HepG2 (cell line): Measurements from ENCODE around the gene RNPC3. TPM values are rescaled to one million over a fixed set of nuclear protein-coding genes. Genes with fewer than 3 reads are reported as not detected.
A peak's percentile ranks its signal among the peaks of the same experiment; 100 is the strongest.

ENCODE experiments used
- BCL6 ChIP-seq: IDR thresholded peaks from 2 replicates; pipeline ENCODE4 v1.6.1; 2016; ENCODE audit warnings: missing genetic modification reagents, missing compliant biosample characterization
- BRD4 ChIP-seq: sonication (generic); formaldehyde crosslinking; IDR thresholded peaks from 2 replicates; pipeline ENCODE4 v1.4.0; 2020; ENCODE audit warnings: missing genetic modification reagents
- FOSL2 ChIP-seq: sonication (generic); formaldehyde crosslinking; IDR thresholded peaks from 2 replicates; pipeline ENCODE4 v1.4.0; 2020; ENCODE audit warnings: missing genetic modification reagents
- HNF4G ChIP-seq, 2 experiments: sonication (generic) in 1 of 2; formaldehyde crosslinking in 1 of 2; IDR thresholded peaks; 2 replicates each; pipeline versions ENCODE4 v1.4.0 to v1.6.1; 2011 to 2020; ENCODE audit warnings: borderline replicate concordance in 2 of 2, low read depth in 2 of 2, mild to moderate bottlenecking in 2 of 2, low read length in 1 of 2, missing genetic modification reagents in 1 of 2, moderate library complexity in 1 of 2
- ISX ChIP-seq: sonication (generic); formaldehyde crosslinking; conservative IDR thresholded peaks from 2 replicates; pipeline ENCODE4 v1.5.0; 2020; ENCODE audit warnings: missing genetic modification reagents
- KDM2A ChIP-seq: sonication (generic); formaldehyde crosslinking; IDR thresholded peaks from 2 replicates; pipeline ENCODE4 v1.4.0; 2020; ENCODE audit warnings: low read depth, missing genetic modification reagents, borderline replicate concordance
- KLF6 ChIP-seq: IDR thresholded peaks from 2 replicates; pipeline ENCODE4 v1.8.0; 2016; ENCODE audit warnings: missing biosample characterization, missing genetic modification reagents
- MZF1 ChIP-seq: sonication (generic); formaldehyde crosslinking; IDR thresholded peaks from 2 replicates; pipeline ENCODE4 v1.8.1; 2023; ENCODE audit warnings: mild to moderate bottlenecking, missing genetic modification reagents, borderline replicate concordance
- NKX3-1 ChIP-seq: sonication (generic); formaldehyde crosslinking; IDR thresholded peaks from 2 replicates; pipeline ENCODE4 v1.5.0; 2020; ENCODE audit warnings: missing genetic modification reagents
- POLR2G ChIP-seq: fragments of 200-400 bp; formaldehyde crosslinking; IDR thresholded peaks from 2 replicates; pipeline ENCODE4 v1.6.1; 2018; ENCODE audit warnings: mild to moderate bottlenecking, low read depth, low read length, moderate library complexity
- SP2 ChIP-seq: sonication (generic); formaldehyde crosslinking; IDR thresholded peaks from 2 replicates; pipeline ENCODE4 v1.5.1; 2020; ENCODE audit warnings: mild to moderate bottlenecking, missing genetic modification reagents
- SRSF4 ChIP-seq: fragments of 200-400 bp; formaldehyde crosslinking; IDR thresholded peaks from one replicate; pipeline ENCODE4 v1.6.1; 2018; ENCODE audit warnings: mild to moderate bottlenecking, low read depth, low read length, moderate library complexity; ENCODE audit not compliant: poor library complexity, severe bottlenecking
- SRY ChIP-seq: sonication (generic); formaldehyde crosslinking; IDR thresholded peaks from 2 replicates; pipeline ENCODE4 v1.8.0; 2022; ENCODE audit warnings: mild to moderate bottlenecking, missing genetic modification reagents
- ZBTB3 ChIP-seq: sonication (generic); formaldehyde crosslinking; IDR thresholded peaks from 2 replicates; pipeline ENCODE4 v1.4.0; 2020; ENCODE audit warnings: low read depth, mild to moderate bottlenecking, moderate library complexity, missing genetic modification reagents, borderline replicate concordance
- ZNF142 ChIP-seq: sonication (generic); formaldehyde crosslinking; IDR thresholded peaks from 2 replicates; pipeline ENCODE4 v1.4.0; 2020; ENCODE audit warnings: missing genetic modification reagents
- ZNF30 ChIP-seq: sonication (generic); formaldehyde crosslinking; IDR thresholded peaks from 2 replicates; pipeline ENCODE4 v1.5.0; 2020; ENCODE audit warnings: mild to moderate bottlenecking, missing genetic modification reagents
- ZNF34 ChIP-seq: sonication (generic); formaldehyde crosslinking; IDR thresholded peaks from 2 replicates; pipeline ENCODE4 v1.4.0; 2020; ENCODE audit warnings: mild to moderate bottlenecking, missing genetic modification reagents, borderline replicate concordance
- ZNF460 ChIP-seq: sonication (generic); formaldehyde crosslinking; IDR thresholded peaks from 2 replicates; pipeline ENCODE4 v1.5.1; 2020; ENCODE audit warnings: missing genetic modification reagents, mild to moderate bottlenecking, borderline replicate concordance
- ZNF547 ChIP-seq: sonication (generic); formaldehyde crosslinking; IDR thresholded peaks from 2 replicates; pipeline ENCODE4 v1.5.1; 2020; ENCODE audit warnings: mild to moderate bottlenecking, missing genetic modification reagents
- ZNF572 ChIP-seq: sonication (generic); formaldehyde crosslinking; IDR thresholded peaks from 2 replicates; pipeline ENCODE4 v1.5.1; 2020; ENCODE audit warnings: mild to moderate bottlenecking, missing genetic modification reagents
- ZNF644 ChIP-seq: IDR thresholded peaks from 2 replicates; pipeline ENCODE4 v1.6.1; 2016; ENCODE audit warnings: low read depth
- ZNF747 ChIP-seq: sonication (generic); formaldehyde crosslinking; IDR thresholded peaks from 2 replicates; pipeline ENCODE4 v1.8.1; 2023; ENCODE audit warnings: missing genetic modification reagents, mild to moderate bottlenecking, borderline replicate concordance
- ZNF773 ChIP-seq: sonication (generic); formaldehyde crosslinking; IDR thresholded peaks from 2 replicates; pipeline ENCODE4 v1.4.0; 2020; ENCODE audit warnings: missing genetic modification reagents, borderline replicate concordance
- polyA plus RNA-seq, 8 experiments: library from polyadenylated mRNA; depleted of rRNA in 3 of 8; stranded (reverse) in 7 of 8; unstranded in 1 of 8; fragments of >200 nt; fragmentation: Illumina TruSeq in 4 of 8; extraction: Trizol in 4 of 8; gene quantifications; 2 replicates each; pipeline versions ENCODE4 v1.2.1 to v1.2.3, GENCODE V29; 2011 to 2016; ENCODE audit warnings: low read depth in 4 of 8, missing spikeins in 1 of 8, mixed read lengths in 1 of 8; ENCODE audit not compliant: insufficient read depth in 1 of 8
- total RNA-seq, 5 experiments: library from RNA; depleted of rRNA; stranded (reverse); fragments of >200 nt; fragmentation: Illumina TruSeq; extraction: Trizol; gene quantifications; 2 replicates each; pipeline ENCODE4 v1.2.3, GENCODE V29; 2016; ENCODE audit warnings: low read depth in 1 of 5

RNPC3 gene
- total and polyA plus RNA-seq, 2 of the 13 experiments (the other 11 are each of a cell fraction or from before 2014, with no cell fraction given) = 9.1 to 22.1 TPM

- TF ChIP-seq ZBTB3 (no peak), POLR2G (peak; percentile 82), SP2 (CRISPR knock-in tag) (no peak), BCL6 (CRISPR knock-in tag) (0 out of 2 replicates have a peak, but pooled peaks have one; percentile 16), ZNF572 (CRISPR knock-in tag) (0 out of 2 replicates have a peak, but pooled peaks have one; percentile 34), BRD4 (CRISPR knock-in tag) (no peak), ZNF773 (CRISPR knock-in tag) (no peak), ZNF547 (CRISPR knock-in tag) (no peak), MZF1 (CRISPR knock-in tag) (no peak), ZNF30 (CRISPR knock-in tag) (no peak), ZNF460 (CRISPR knock-in tag) (no peak), HNF4G (IDR thresholded peaks at IDR 0.05; ENCODE audit: borderline replicate concordance, low read depth, low read length) (no peak), HNF4G (CRISPR knock-in tag; IDR thresholded peaks at IDR 0.05; ENCODE audit: borderline replicate concordance, low read depth) (no peak), SRSF4 (no peak), SRY (CRISPR knock-in tag) (no peak), KDM2A (peak; percentile 71), ZNF34 (no peak), ISX (no peak), NKX3-1 (no peak), ZNF644 (CRISPR knock-in tag) (no peak), KLF6 (no peak), FOSL2 (CRISPR knock-in tag) (peak; percentile 28; the same call in 1 of the 2 replicates), ZNF142 (CRISPR knock-in tag) (no peak), ZNF747 (CRISPR knock-in tag) (0 out of 2 replicates have a peak, but pooled peaks have one; percentile 40)
Measured at GRCh38 chr1:103525607-103526507, at the start of gene RNPC3 (continued).
